Measurements from ENCODE around the gene KCNK18.

KCNK18 gene

DNA sequence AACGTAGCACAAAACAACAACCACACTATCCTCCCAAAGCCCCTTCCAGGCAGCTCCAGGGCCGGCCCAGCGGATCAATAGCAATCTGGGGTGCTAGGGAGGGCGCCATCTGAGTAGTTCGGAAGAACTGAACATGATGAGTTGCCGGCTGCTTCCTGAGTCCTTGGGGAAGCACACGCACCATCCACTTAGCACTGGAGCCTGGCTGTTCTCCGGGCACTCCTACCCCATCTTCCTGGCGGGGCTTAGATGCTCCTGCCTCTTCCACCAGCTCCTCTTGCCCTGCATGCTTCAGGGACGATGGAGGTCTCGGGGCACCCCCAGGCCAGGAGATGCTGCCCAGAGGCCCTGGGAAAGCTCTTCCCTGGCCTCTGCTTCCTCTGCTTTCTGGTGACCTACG, at the start of gene KCNK18:
KCNK18 (plus strand) TSS at position 301 of the 400 bp plus-strand sequence; CDS start at position 301, 0 bp downstream.
- DNase-seq, result no peak

DNA sequence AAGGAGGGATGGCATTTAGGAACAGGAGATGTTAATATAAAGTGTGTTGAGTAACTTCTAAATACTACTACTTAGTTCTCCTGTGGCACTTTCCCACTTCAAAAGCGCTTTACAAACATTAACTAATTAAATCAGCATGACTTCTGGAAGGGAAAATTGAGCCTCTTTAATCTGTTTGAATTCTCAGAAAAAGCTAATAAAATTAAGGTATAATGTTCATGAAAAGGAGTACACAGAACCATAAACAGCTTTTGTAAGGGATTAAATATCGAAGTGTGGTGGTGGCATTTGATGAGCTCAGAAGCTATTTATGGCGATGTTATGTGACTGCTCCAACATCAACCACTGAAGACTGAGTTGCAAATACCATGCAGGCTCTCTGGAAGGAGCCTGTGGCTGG, 49.0 kb upstream of the KCNK18 start:
- DNase-seq, result no peak

DNA sequence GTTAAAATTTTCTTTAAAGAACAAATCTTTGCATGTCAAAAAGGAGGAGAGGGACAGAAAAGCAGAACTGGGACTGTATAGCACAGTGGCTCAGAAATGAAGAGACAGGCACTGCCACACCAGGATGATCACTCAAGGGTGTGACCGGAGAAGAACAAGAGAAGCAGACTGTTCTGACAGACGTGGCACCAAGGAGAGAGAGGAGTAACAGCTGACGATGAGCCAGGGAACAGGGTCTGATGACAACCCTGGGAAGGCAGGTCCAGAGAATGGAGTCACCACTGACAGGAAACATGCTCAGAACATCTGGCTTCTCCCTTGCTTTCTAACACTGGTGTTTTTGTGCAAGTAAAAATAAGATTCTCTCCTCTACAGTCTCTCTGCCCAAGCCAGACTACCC, 44.6 kb upstream of the KCNK18 start:
- DNase-seq, result no peak

DNA sequence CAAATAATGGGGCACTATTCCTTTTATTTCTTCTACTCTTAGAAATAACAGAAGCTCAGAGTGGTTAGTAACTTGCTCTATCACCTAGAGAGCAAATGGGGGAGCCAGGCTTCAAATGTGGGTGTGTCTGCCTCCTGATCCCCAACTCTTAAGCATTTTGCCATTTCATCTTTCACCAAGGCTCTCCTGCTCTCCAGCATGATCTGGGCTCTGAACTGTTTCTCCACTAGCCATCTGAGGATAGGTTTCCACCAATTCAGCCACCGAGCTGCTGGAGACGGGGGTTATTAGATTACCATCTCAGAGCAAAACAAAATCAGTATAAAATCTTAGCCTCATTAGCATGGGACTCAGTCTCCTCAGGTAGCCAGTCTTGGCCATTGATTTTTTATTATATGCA, 39.0 kb upstream of the KCNK18 start:
- DNase-seq, result no peak

DNA sequence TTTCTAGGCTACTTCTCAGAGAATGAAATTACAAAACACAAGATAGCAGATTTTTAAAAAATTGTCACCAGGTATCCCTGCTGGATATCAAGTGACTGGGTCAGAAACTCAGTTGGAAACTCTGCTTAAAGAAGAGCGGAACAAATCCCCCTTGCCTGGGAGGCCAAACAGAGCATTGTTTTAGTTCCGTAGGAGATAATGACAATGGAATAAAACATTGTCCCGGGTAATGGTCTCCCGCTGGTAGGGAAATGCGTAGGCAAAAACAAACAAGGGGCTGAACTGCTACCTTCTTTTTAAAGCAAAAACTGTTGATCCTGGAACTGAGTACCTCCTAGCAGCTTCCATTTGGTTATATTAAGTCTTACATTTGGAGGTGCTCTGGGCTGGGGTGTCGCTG, 37.9 kb upstream of the KCNK18 start:
- no peak for DNase-seq

DNA sequence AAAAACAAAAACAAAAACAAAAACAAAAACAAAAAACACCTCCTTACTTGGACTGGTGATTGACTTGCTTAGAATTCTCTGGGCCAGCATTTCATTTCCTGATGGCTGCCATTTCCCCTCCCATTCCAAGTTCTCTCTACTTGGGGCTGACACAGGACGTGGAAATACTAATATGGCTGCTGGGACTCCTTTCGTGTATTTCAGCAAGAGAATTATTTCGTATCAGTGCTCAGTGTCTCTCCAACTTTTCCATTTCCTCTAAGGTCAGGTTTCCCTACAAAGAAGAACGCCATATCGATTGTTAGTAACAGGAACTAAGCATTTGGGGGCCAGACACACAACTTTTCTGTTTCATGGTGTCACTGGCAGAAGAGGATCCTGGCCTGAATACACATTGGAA, 36.7 kb upstream of the KCNK18 start:
- DNase-seq, result no peak

DNA sequence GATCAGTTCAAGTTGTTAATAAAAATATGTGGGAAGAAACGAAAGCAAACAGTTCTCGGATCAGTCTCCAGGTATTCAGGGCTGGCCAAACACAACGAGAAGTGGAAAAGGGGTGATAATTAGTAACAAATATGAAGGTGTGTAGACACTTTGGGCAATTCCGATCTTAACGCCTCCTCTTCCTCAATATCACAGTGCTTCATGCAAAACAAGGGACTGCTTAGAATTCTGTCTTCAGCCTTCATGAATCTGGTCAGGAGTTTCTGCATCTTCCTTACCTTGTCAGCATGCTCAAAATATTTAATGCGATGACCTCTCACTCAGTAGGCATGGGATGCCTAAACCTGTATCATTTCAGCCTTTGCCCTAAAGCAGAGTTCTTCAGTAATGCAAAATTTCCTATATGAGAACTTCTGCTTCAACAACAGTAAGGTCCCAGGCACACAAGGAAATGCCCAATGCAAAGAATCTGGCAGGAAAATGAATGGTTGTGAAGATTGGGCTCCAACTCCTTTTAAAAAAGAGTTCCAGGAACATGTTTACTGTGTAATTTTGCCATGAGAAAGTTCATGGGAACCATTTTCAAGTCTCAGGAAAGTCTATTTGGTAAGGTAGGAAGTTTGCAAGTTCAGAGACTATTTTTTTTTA, 35.8 kb upstream of the KCNK18 start:
- no peak for DNase-seq

DNA sequence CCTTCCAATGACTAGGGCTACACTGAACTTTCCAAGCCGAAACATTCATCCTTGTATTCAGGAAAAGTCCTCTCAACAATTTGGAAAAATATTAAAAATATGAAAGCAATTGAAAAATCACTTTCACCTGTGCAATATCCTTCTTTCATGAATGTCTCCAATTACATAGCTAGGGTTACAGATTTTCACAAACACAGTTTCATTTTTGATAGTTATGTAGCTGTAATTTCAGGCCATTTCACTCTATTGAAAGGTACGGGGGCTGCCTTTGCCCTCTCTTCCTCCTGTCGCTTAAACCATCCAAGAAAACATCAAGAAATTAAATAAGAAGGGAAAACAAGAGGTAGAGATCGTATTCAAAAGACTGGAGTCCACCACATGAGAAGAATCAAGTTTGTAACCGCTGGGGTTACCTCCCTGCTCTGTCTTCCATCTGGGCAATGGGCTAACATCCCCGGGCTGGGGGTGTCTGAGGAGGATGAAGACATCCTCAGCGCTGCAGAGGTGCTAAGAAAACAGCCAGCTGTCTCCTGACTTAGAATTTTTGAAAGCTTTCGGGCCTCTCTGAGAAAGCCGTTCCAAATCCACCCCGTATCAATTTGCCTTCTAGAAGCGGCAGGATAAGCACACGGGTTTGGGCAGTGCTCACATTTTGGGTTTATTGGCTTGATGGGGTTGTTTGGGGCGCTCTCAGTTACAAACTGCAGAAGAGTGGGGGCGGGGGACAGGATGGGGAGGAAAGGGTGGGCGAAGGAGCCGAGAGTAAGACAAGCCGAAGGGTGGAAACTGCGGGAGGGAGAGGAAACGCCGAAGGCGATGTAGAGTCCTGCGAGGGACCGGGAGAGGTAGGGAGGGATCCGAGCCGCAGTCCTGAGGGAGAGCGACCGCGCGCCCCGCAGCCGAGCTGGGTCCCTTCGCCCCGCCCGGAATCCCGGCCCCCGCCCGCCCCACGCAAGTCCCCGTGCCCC, 34.9 kb upstream of the KCNK18 start:
- DNase-seq, result no peak

DNA sequence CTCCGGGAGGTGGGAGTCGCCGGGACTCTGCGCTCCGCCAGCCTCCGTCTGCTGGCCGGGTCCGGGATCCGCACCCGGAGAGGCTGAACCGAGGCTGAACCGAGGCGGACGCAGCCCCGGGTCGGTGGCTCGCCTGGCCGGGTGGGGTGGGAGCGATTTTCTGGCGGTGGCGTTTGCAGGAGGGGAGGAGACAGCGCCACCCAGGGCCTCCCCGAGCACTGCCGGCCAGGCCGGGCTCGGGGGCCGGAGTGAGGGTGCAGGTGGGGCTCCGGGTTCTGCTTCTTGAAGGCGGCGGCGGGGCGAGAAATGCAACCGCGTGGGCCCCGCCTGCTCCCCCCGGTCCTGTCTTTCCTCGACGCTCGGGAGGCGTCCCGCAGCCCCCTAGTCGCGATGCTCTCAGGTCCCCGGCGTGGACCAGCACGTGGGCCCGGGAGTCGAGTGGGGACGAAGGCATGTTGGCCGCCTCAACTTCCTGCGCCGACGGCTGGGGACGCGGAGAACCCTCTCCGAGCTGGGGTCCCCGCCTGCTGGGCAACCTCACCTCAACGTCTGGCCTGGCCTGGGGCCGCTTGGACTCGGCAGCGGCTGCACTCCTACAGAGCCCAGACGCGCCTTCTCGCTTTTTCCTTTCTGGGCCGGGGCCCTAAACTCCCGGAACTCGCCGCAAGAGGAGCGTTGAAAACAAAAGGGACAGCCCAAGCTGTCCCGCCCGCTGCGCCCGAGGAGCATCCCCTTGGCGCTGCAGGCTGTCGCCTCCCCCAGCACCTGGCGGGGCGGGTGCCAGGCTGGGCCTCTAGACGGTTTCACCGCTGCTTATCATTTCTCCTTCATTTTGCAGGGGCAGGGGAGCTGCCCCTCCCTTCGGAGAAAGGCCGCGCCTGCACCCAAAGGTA, 34.0 kb upstream of the KCNK18 start:
- DNase-seq, result no peak

DNA sequence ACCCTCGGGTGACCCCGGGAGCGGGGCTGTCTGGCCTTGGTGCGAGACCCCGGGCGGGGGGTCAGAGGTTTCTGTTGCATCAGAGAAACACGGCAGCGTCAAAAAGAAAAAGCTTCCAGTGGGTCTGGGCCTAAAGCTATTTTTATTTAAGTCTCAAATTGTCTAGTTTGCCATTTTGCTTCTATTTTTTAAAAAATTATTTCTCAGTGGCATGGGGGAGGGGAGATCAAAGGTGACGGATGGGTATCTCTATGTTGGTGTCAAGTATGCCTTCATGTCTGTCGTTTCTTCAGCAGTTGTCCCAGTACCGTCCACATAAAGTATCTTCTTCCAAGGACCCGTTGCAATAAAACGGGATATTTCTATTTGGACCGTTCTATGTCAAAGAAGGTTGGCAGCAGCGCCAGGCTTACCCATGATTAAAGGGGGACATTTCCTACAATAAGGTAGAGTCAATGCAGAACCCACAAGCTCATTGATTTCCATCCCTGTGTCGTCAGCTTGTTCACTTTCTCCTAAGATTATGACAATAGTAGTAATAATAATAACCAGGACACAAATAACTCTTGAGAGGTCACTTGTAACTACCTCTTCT, 33.2 kb upstream of the KCNK18 start:
- DNase-seq, result no peak

DNA sequence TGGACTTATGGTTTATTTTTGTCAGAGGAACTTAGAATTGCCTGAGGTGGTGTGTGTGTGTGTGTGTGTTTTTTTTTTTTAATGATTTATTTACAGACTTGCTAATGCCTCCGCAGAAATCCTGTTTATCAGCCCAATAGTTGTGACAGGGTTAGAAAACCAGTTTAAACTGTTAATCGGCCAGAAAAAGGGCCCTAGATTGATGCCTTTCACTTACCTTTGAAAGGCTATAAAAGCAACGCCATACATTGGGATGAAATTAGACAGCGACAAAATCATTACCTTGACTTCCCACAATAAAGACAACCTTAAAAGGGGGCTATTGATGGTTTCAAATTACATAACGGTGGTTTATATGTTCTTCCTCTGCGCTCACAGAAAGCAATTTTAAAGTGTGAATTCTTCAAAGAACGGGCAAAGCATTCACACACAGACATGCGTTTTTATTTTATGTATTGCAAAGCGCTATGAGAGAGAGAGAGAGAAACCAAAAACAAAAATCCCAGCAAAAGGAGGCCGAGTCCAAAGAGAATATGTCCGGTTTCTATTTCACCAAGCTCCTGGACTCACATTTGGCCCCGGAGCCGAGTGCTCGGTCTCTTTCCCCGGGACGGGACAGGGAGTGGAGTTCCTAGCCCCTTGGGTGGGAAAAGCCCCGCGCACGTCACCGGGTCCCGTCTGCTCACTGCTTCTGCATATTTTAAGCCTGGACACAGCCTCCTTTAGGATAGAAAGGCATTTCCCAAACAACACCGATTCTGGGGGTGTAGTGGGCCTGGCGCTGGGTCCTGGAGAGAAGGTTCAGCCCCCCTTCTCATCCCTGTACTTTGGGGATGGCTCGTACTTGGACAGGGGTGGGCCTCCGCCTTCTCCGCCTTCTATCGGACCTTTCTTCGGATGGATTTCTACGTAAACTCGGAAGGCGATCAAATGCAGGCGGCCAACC, 32.4 kb upstream of the KCNK18 start:
- no peak for DNase-seq

DNA sequence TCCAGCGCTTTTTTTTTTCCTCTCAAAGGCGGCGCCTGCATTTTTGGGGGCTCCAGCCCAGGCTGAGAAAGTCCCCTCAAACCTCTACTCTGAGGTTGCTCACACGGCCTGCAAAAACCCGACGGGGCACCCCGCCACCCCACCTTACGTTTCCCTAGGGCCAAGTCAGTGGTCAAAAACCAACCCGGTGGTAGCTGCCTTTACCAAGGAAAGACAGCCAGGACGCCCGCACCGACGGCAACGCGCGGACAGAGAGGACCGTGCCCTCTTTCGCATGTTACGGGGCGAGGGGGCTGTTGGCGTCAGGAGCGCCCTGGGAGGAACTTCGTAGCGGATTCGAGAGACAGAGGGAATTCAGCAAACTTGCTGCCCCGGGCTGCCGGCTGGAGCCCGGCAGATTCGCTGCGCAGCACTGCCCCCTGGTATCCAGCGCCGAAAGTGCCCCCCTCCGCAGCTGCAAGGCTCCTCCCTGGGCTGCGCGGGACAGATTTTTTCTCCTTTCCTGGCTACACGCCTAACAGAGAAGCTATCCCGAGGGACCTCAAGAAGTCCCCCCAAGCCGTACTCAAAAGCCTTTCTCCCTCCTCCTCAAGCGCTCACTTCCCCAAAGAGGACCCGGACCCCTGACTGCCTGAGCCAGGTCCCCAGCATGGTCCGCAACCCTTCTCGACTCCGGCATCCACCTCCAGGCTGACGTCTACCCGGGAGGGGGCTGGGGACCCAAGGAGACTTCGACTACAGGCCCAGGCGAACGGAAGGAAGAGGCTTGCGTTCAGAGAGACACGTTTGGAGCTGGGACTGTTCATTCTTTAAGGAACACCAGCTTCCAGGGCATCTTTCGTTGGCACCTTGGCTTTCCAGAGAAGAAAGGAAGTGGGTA, 31.5 kb upstream of the KCNK18 start:
- DNase-seq, result no peak

DNA sequence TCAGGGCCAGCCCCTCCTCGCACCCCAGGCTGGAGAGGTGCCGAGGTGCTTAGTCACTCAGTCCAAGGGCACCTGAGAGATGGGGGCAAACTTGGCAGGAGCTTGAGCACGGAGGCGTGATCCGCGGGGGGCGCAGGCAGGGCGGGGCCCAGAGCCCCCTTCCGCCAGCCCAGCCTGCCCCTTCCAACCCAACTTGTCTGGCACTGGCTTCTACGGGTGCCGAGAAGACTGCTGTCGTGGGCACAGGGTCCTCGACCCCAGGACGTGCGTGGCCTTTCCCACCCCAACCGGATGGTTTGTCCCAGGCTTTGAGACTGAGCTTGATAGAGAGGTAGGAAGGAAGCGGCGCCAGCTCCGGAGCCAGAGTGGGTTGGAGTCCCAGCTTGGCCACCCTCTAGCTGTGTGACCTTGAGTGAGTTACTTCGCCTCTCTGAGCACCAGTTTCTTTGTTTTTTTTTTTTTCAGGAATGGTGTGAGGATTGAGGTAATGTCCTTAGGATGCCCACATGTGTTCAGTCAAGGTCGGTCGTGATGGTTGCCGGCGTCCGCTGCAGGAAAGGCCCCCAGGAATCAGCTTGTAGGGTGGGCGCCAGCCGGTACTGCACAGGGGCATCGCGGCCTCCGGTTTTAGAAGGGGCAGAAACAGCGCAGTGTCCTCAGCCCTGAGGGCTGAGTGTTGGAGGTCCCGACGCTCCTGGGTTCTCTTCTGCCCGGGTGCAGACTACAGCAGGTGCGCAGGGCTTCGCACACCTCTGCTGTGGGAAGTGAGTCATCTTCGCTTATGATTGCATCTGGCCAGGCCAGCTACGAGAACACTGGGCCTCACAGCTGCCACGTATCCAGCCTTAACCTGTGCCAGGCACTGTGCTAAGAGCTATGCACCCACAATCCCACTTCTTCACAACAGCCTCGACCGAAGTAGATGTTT, 30.6 kb upstream of the KCNK18 start:
- DNase-seq, result no peak

DNA sequence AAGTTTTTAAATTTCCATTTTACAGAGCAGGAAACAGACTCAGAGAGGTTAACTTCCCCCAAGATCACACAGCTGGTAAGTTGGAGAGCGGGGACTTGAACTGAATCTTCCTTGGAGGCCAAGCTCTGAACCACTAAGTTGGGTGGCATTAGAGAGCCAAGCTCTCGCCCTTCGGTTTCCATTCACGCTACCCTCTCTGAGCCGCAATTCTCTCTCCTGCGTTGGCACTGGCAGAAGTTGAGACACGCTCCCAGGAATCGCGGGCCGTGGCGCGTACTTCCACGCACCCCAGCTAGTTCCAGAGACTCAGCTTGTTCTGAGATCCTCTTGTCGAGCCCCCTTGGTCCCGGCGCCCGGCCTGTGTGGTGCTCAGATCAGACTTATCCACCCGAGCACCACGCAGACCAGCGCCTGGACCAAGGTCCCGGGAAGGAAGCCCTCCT, 29.9 kb upstream of the KCNK18 start:
- no peak for DNase-seq

DNA sequence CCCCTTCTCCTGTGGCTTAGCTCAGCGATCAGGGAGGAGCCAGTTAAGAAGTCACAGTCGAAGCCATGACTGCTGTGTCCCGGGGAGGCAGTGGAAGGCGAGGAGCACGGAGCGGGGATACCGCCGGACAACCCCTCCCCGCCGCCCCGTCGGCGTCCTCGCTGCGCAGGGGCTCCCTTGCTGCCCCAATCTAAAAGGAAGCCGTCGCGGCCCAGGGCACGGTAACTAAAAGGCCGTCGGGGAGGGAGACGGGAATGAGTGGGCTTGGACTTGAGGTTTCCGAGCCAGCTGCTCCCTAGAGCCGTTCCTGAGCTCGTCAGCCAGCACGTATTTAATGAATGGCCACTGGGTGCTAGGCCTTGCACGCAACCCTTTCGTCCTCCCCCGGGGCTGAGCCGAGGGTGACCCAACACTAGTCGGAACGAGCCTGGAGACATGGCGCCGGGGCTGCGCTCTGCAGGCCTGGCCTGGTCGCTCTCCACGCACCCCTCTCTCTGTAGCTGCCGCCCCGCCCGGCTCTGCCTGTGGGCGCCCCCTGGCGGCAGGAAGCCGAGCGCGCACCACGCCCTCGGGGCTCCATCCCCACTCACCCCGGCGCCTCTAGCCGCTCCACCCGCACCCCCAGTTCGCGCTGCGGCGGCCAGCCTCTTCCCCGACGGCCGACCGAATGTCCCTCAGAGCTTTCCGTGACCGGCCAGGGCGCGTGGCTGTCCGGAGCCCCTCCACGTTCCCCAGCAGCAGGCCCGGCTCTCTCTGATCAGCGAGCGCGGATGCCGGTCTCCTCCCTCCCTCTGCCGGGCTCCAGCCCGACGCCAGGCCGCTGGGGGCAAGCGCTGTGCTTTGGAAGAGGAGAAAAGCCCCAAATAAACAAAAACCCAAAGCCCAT, 29.3 kb upstream of the KCNK18 start:
- peak; percentile 73 for DNase-seq

DNA sequence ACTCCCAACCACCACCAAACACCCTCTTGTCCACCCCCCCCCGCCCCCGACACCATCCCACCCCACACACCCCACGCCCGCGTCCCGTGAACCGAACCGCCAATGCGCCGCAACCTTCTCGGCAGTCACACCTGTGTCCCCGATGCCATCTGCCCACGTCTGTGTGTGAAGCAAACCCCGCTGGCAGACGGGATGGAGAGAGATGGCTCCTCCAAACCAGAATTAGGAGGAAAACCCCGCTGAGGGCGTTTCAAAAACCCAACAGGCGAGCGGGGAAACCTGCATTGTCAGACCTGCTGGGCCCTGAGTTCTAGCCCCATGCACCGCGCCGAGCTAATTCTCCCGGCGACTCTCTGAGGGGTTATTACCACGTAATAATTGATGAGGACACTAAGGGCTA, 28.6 kb upstream of the KCNK18 start:
- DNase-seq, result no peak

DNA sequence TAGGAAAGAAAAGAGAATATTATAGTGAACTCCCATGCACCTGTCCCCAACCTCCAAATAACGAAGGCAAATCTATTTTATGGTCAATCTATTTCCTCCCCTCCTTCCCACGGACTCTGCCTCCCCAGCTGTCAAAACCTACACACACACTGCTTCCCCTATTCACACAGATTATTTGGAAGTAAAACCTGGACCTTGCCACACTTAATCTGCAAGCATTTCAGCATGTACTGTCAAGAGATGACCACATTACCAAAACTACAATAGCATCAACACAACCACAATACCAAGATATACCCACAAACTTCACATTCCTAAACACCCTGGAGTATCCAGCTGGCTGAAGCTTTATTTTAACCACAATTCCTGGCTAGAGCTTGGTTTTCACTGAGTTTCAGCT, 27.8 kb upstream of the KCNK18 start:
- no peak for DNase-seq

DNA sequence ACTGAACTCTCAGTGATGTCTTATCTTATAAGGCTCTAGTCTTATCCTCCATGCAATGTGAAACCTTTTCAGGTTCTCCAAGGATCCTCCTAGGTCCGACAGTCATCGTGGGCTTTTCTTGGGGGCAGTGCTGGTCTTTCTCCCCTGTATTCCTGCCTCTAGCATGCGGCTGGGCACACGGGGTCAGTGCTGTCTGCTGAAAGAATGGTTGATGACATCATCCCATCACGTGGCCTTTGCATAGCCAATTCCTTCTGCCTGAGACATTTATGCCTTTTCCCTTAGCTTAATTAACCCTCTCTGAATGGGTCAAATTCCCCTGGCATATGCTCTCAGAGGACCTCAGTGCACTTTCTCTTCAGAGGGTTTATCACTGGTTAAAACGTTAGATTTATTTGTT, 27.0 kb upstream of the KCNK18 start:
- DNase-seq, result no peak

Measured in left hindlimb (tissue), 1 donor.